Subcutaneous adipose tissue (tissue), 4 donors: ENCODE data around the gene KIAA0319L. TPM values are rescaled to one million over a fixed set of nuclear protein-coding genes. Genes with fewer than 3 reads are reported as not detected.

Experiments
- total RNA-seq, 4 donors: library from RNA; depleted of rRNA; stranded (reverse); fragments of >200 nt; gene quantifications; one replicate each; pipeline ENCODE4 v1.1.0, GENCODE V29; 2016
- TF ChIP-seq, protein P1 (sequence below): fragments of 450-650 bp; IDR thresholded peaks from one replicate; pipeline ENCODE4 v1.5.1; 2016; ENCODE audit warnings: low read depth, mild to moderate bottlenecking, control low read depth, antibody characterized with exemption, moderate library complexity

The KIAA0319L gene
- total RNA-seq, 4 donors from 2014 or later = 35.9 to 77.6 (median 61.8) TPM

DNA sequence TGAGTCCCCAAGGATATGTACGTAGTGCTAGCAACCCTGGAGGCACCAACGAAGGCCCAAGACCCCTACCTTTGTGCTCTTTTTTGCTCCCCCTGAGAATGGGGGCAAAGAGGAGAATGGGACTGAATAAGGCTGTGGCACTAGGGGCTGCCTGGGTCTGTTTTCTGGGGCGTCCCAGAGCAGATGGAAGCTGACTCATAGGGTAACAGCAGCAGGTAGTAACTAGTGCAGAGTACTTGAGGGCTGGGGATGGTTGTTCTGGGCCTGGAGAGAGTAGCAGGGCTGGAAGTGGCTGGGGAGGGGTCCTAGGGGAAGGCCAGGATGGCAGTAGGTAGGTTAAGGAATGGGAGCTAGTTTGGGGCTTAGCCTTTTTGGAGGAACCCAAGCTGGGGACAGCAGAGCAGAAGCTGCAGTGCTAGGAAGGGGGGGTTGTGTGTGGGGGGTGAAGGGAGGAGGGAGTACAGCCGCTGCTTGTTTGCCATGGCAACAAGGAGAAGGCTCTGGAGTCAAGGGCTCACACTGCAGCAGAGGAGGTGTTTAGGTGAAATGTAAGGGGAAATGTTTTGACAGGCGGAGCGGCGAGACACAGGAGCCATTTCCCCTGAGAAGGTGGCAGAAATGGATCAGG is 2.2 kb upstream of the KIAA0319L start:
- TF ChIP-seq, protein P1, sequence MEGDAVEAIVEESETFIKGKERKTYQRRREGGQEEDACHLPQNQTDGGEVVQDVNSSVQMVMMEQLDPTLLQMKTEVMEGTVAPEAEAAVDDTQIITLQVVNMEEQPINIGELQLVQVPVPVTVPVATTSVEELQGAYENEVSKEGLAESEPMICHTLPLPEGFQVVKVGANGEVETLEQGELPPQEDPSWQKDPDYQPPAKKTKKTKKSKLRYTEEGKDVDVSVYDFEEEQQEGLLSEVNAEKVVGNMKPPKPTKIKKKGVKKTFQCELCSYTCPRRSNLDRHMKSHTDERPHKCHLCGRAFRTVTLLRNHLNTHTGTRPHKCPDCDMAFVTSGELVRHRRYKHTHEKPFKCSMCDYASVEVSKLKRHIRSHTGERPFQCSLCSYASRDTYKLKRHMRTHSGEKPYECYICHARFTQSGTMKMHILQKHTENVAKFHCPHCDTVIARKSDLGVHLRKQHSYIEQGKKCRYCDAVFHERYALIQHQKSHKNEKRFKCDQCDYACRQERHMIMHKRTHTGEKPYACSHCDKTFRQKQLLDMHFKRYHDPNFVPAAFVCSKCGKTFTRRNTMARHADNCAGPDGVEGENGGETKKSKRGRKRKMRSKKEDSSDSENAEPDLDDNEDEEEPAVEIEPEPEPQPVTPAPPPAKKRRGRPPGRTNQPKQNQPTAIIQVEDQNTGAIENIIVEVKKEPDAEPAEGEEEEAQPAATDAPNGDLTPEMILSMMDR = no peak

DNA sequence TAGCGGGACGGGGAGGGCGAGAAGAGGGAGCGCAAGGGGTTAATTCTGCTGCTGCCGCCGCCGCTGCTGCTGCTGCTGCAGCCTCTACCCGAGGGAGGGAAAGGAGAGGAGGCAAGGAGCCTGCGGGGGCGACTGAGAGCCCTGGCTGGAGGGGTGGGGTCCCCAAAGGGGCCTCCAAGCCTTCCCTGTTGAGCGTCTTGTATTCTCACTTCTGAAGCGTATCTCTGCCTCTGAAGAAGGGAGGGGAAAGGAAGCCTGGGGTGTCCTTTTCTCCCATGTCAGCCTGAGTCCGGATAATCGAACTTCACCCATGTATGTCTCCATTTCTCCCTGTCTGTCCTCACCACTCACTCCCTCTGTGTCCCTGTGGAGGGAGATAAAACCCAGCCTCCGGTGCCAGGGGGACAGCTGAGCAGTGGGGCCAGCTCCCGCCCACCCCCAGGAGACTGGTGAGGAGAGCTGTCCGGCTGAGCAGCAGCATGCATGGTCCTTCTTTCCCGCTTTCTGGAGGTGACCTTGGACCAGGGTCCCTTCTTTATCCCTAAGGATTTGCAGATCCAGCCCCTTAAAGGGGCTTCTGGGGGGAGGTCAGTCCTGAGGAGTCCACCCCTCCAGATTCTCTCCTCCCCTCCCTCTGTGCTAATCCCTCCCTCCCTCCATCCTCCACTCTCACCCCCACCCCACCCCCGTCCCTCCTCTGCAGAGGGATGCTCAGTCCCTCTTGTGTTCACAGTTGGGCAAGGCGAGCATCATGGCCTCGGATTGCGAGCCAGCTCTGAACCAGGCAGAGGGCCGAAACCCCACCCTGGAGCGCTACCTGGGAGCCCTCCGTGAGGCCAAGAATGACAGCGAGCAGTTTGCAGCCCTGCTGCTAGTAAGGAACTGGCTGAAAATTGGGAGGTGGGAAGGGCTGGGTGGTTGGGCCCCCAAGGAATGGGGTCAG is 1.4 kb upstream of the KIAA0319L start:
- TF ChIP-seq, protein P1 = no peak

DNA sequence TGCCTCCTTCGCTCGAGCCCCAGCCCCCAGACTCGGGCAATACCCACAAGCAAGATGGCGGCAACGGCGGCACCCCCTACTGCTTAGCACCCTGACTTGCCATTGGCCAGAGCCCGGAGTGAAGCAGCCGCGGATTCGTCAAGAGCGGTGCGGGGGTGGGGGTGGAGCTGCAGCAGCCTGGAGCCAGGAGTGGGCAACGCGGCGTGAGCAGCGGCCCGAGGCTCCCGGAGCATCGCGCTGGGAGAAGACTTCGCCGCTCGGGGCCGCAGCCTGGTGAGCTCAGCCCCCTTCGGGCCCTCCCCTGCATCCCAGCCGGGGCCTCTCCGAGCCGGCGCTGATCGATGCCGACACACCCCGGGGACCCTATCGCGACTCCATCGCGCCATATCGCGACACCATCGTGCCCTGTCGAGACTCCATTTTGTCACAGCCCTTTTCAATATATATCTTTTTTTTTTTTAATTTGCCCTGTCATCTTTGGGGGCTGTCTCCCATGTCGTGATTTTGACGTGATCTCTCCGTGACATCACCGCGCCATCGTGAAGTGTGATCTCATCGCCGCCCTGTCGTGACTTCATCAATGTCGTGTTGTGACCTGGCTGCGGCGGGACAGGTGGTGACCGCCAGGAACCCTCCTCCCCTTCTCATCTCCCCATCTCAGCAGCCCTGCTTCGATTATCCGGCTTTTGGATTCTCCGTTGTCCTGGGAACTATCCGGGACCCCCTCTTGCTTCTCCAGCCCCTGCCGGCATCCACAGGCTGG is 589 bp upstream of the KIAA0319L start, which contains the start of gene NCDN:
Gene NCDN (plus strand): TSS at position 189 of the 763 bp plus-strand sequence. CDS start 392 bp downstream, at position 581.
- TF ChIP-seq, protein P1 = no peak

DNA sequence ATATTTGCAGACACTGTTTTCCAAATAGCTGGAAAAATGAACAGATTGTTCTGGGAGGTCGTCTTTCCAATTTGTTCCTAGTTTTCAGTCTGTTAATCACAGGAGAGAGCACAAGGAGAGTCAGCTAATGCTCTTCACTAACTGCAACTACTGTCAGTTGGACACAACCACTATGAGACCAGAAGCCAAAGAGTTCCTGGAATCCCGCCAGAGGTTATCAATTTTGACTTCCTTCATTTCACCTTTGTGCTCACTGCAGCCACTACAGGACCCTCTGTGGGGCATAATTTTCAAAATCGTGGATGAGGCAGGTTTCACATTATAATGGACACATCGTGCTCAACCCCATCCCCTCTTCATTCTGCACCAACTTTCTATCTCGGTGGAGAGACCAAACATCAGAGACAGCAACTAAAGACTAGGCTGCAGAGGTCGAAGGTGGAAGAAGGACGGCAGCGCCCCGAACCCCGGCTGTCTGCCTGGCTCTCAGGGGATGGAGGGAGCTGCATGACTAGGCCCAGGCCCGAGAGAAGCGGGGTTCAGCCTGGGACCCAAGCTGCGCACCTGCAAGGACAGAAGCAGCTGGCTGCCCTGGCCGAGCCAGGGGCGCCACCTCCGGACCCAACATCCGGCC is 602 bp downstream of the KIAA0319L start:
- TF ChIP-seq, protein P1 = no peak

DNA sequence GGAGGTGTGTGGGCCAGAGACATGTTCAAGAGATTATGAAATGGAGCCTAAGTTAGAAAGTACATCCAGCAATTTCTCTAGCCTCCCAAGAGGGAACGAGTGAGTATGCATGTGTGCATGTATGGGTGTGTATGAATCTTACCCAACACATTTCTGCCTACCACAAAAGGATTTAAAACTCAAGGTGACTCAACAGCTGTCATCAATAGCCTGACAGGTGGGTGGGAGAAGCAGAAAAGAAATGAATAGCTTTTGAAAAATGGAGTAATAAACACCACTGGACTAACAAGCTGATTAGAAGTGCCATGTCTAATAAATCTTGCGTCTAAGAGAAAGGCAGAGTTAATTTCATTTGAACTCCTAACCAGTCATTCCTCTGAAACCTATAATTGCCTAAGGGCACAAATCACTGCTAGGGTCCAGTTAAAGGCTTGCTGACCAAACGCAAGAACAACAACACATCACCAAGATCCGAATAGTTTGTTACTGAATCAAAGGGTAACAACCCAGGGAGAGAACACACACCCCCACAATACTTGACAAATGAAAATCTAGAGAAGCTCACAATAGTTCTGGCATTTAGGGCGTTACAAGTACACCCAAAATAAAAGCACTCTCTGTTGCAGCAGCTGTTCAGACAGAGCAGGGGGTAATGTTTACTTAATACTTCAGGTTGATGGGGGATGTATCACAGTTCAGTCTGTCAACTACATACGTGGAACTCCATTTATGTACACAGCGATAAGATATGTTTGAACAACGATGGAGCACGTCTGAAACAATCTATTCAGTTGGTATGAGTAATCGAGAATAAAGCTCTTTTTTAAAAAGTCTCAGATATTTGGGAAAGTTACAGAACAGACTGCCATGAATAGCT is 1.4 kb downstream of the KIAA0319L start:
- TF ChIP-seq, protein P1 = no peak

DNA sequence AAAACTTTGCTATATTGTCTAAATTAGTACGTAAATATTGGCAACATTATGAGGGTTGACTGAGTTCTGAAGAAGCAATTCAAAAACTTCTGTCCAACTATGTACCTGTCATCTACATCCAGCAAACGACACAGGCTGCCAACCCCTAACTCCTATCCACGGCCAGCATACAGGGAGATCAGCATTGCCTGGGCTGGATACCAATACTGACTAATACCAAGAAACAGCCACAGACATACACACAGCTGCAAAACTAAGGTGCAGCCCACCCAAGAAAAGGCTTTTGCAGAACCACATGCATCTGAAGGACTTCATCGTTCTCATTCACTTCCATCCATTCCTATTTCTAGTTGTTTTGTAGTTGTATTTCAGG is 2.0 kb downstream of the KIAA0319L start:
- TF ChIP-seq, protein P1 = no peak
